Right ventricle myocardium superior (tissue), 1 donor: ENCODE data around the gene RPL13A. TPM values are rescaled to one million over a fixed set of nuclear protein-coding genes. Genes with fewer than 3 reads are reported as not detected.

ENCODE experiments used
- ATAC-seq: fragments of 200-7000 bp; cut with Tn5 transposase; one replicate; pipeline ENCODE4 v1.9.1; 2020; ENCODE audit warnings: mild to moderate bottlenecking; ENCODE audit not compliant: poor library complexity
- DNase-seq: peaks from one replicate; pipeline ENCODE4 v3.0.0-alpha.2; 2020
- intact Hi-C: fragments of 100-400 bp; cut with DNase I; formaldehyde crosslinking; loops from one replicate; pipeline ENCODE4 v1.11.2; 2022
- microRNA-seq: library from miRNA; unstranded; fragments of <30 nt; microRNA quantifications from one replicate; pipeline ENCODE4 v1.2.0, GENCODE V29; 2020
- total RNA-seq: library from RNA; stranded (reverse); fragmentation: NEBNext Ultra II Directional; extraction: Animal tissue kit (Norgen Biotek cat#: 25700); gene quantifications from one replicate; pipeline ENCODE4 v1.2.1, GENCODE V29; 2021
- donor health status: DM: no; HTN: yes; CAD: no; lungs with severe emphysema.

The RPL13A gene
- total RNA-seq, 1 donor from 2014 or later, result 1,304 TPM

- intact Hi-C loops, result no loop called here
- DNase-seq (no peak), ATAC-seq (no peak)
Observed at GRCh38 chr19:49530708-49531107, 43.3 kb downstream of the RPL13A start.

- intact Hi-C loops, result no loop called here
Observed at GRCh38 chr19:49533551-49534488, 46.4 kb downstream of the RPL13A start.

GRCh38 chr19:49534632-49535385, 47.4 kb downstream of the RPL13A start:
- ATAC-seq (no peak), DNase-seq (no peak)
- intact Hi-C loops, result no loop called here

More at GRCh38 chr19:49533551-49534488, 46.4 kb downstream of the RPL13A start:
- DNase-seq (peak; percentile 88), ATAC-seq (peak; percentile 96)

GRCh38 chr19:49536921-49537462, 49.6 kb downstream of the RPL13A start:
- ATAC-seq (no peak), DNase-seq (no peak)
- intact Hi-C loops, result no loop called here

GRCh38 chr19:49538643-49539042, 51.2 kb downstream of the RPL13A start:
- DNase-seq (no peak), ATAC-seq (no peak)
- intact Hi-C loops, result no loop called here

- intact Hi-C loops, result no loop called here
- DNase-seq (no peak), ATAC-seq (no peak)
Observed at GRCh38 chr19:49539192-49539952, 52.0 kb downstream of the RPL13A start.

Small RNA genes within 50 kb of the gene (microRNA-seq; reads per million reads assigned to microRNA genes)
- 308 reads per million, percentile 69 among the genes with 10 or more reads in this experiment for gene MIR150

Other genes with a start within 250 kb of the RPL13A start
- gene SLC6A16, start 162.4 kb upstream of the RPL13A start, total RNA-seq, result 1.5 TPM
- 4.0 TPM for gene CD37, start 152.2 kb upstream of the RPL13A start, total RNA-seq
- 57.9 TPM for gene TEAD2, start 125.2 kb upstream of the RPL13A start, total RNA-seq
- not detected for gene DKKL1, start 123.7 kb upstream of the RPL13A start, total RNA-seq
- gene KASH5, start 99.4 kb upstream of the RPL13A start, total RNA-seq, result not detected
- not detected for gene PTH2, start 64.2 kb upstream of the RPL13A start, total RNA-seq
- not detected for gene GFY, start 62.2 kb upstream of the RPL13A start, total RNA-seq
- gene SLC17A7, start 46.1 kb upstream of the RPL13A start, total RNA-seq, result 1.8 TPM
- gene PIH1D1, start 35.8 kb upstream of the RPL13A start, total RNA-seq, result 28.1 TPM
- gene ALDH16A1, start 34.4 kb upstream of the RPL13A start, total RNA-seq, result 10.8 TPM
- 3.6 TPM for gene FLT3LG, start 13.4 kb upstream of the RPL13A start, total RNA-seq
- 935 TPM for gene RPS11, start 8.8 kb downstream of the RPL13A start, total RNA-seq
- gene FCGRT, start 25.1 kb downstream of the RPL13A start, total RNA-seq, result 98.8 TPM
- 7.3 TPM for gene RCN3, start 40.4 kb downstream of the RPL13A start, total RNA-seq
- gene NOSIP, start 92.9 kb downstream of the RPL13A start, total RNA-seq, result 45.5 TPM
- gene PRRG2, start 93.7 kb downstream of the RPL13A start, total RNA-seq, result 0.70 TPM
- 12.6 TPM for gene PRR12, start 103.6 kb downstream of the RPL13A start, total RNA-seq
- gene RRAS, start 152.5 kb downstream of the RPL13A start, total RNA-seq, result 105 TPM
- gene SCAF1, start 154.6 kb downstream of the RPL13A start, total RNA-seq, result 42.0 TPM
- 29.9 TPM for gene IRF3, start 178.2 kb downstream of the RPL13A start, total RNA-seq
- 10.8 TPM for gene BCL2L12, start 178.3 kb downstream of the RPL13A start, total RNA-seq
- gene PRMT1, start 189.7 kb downstream of the RPL13A start, total RNA-seq, result 110 TPM
- 0.67 TPM for gene ADM5, start 202.0 kb downstream of the RPL13A start, total RNA-seq
- 2.2 TPM for gene CPT1C, start 203.5 kb downstream of the RPL13A start, total RNA-seq